GM23338 (cell line): Measurements from ENCODE around the gene MIER2. TPM values are rescaled to one million over a fixed set of nuclear protein-coding genes. Genes with fewer than 3 reads are reported as not detected.

Source experiments
- ATAC-seq: fragments of 200-7000 bp; cut with Tn5 transposase; 3 replicates; pipeline ENCODE4 v1.9.1; 2020
- DNase-seq: peaks from one replicate; pipeline ENCODE4 v3.0.0-alpha.2; 2015; ENCODE audit warnings: low spot score
- H2AFZ ChIP-seq: fragments of 200-600 bp; sonication (generic); 2 replicates; pipeline ENCODE4 v1.8.0; 2016; ENCODE audit warnings: antibody characterized with exemption, mild to moderate bottlenecking, moderate library complexity
- H3F3A ChIP-seq: fragments of 200-600 bp; sonication (generic); replicated peaks from 2 replicates; pipeline ENCODE4 v1.8.0; 2017; ENCODE audit warnings: antibody characterized with exemption, mixed run types, low read depth
- H3K27ac ChIP-seq: fragments of 200-600 bp; sonication (generic); 2 replicates; pipeline ENCODE4 v1.6.1; 2016; ENCODE audit warnings: low read depth
- H3K27me3 ChIP-seq: fragments of 200-600 bp; sonication (generic); 2 replicates; pipeline ENCODE4 v1.8.0; 2016; ENCODE audit warnings: mild to moderate bottlenecking, mixed run types, moderate library complexity; ENCODE audit not compliant: insufficient read depth
- H3K36me3 ChIP-seq: fragments of 200-600 bp; sonication (generic); 2 replicates; pipeline ENCODE4 v1.8.0; 2016; ENCODE audit warnings: mild to moderate bottlenecking; ENCODE audit not compliant: insufficient read depth
- H3K4me1 ChIP-seq: fragments of 200-600 bp; sonication (generic); 2 replicates; pipeline ENCODE4 v1.8.0; 2016; ENCODE audit warnings: mild to moderate bottlenecking, moderate library complexity; ENCODE audit not compliant: insufficient read depth
- H3K4me2 ChIP-seq: fragments of 200-600 bp; sonication (generic); 2 replicates; pipeline ENCODE4 v1.7.1; 2017; ENCODE audit warnings: mixed run types
- H3K4me3 ChIP-seq: fragments of 200-600 bp; sonication (generic); 2 replicates; pipeline ENCODE4 v1.6.1; 2016; ENCODE audit warnings: mixed run types
- H3K79me2 ChIP-seq: fragments of 200-600 bp; sonication (generic); replicated peaks from 2 replicates; pipeline ENCODE4 v1.8.0; 2017; ENCODE audit warnings: mild to moderate bottlenecking; ENCODE audit not compliant: insufficient read depth
- H3K9me2 ChIP-seq: fragments of 200-600 bp; sonication (generic); 2 replicates; pipeline ENCODE4 v1.8.0; 2017; ENCODE audit not compliant: insufficient read depth
- H4K20me1 ChIP-seq: fragments of 200-600 bp; sonication (generic); replicated peaks from 2 replicates; pipeline ENCODE4 v1.8.0; 2017; ENCODE audit warnings: mild to moderate bottlenecking; ENCODE audit not compliant: insufficient read depth
- H3K27ac Mint-ChIP-seq: 2 replicates; pipeline ENCODE4 v1.8.0; 2020; ENCODE audit warnings: inconsistent platforms, mild to moderate bottlenecking, moderate library complexity, mixed read lengths
- H3K27me3 Mint-ChIP-seq: 3 replicates; pipeline ENCODE4 v1.8.0; 2022; ENCODE audit warnings: low read depth, mild to moderate bottlenecking, moderate library complexity, mixed read lengths, inconsistent platforms; ENCODE audit not compliant: insufficient read depth, poor library complexity
- H3K36me3 Mint-ChIP-seq: 3 replicates; pipeline ENCODE4 v1.8.0; 2021; ENCODE audit warnings: low read depth, mild to moderate bottlenecking, inconsistent platforms, moderate library complexity, mixed read lengths
- H3K4me1 Mint-ChIP-seq: 3 replicates; pipeline ENCODE4 v1.8.0; 2020; ENCODE audit warnings: mild to moderate bottlenecking, inconsistent platforms, mixed read lengths
- H3K4me3 Mint-ChIP-seq: 3 replicates; pipeline ENCODE4 v1.8.0; 2021; ENCODE audit warnings: moderate library complexity, mild to moderate bottlenecking, inconsistent platforms, mixed read lengths
- H3K9me3 Mint-ChIP-seq: 3 replicates; pipeline ENCODE4 v1.8.0; 2020; ENCODE audit warnings: moderate library complexity, mild to moderate bottlenecking, inconsistent platforms, mixed read lengths
- CREB1 ChIP-seq: fragments of 250-450 bp; sonication (Bioruptor Pico); IDR thresholded peaks from 2 replicates; pipeline ENCODE4 v1.5.0; 2020; ENCODE audit warnings: low read depth, mild to moderate bottlenecking, moderate library complexity
- CTCF ChIP-seq, 2 experiments: fragments of 200-600 bp in 1 of 2; sonication (generic) in 1 of 2; conservative IDR thresholded peaks; 2 replicates each; pipeline versions ENCODE4 v1.5.1 to v1.6.1; 2016 to 2017; ENCODE audit warnings: antibody characterized with exemption in 2 of 2, low read depth in 2 of 2, mild to moderate bottlenecking in 2 of 2, moderate library complexity in 1 of 2
- ETS1 ChIP-seq: IDR thresholded peaks from 2 replicates; pipeline ENCODE4 v1.6.1; 2016; ENCODE audit warnings: antibody characterized with exemption
- EZH2 ChIP-seq: fragments of 200-600 bp; sonication (generic); IDR thresholded peaks from one replicate; pipeline ENCODE4 v1.8.0; 2017; ENCODE audit warnings: antibody characterized with exemption, mild to moderate bottlenecking, low read depth; ENCODE audit not compliant: unreplicated experiment
- EZH2phosphoT487 ChIP-seq: fragments of 200-600 bp; sonication (generic); IDR thresholded peaks from one replicate; pipeline ENCODE4 v1.8.1; 2018; ENCODE audit warnings: antibody characterized with exemption; ENCODE audit not compliant: unreplicated experiment
- JUNB ChIP-seq: IDR thresholded peaks from one replicate; pipeline ENCODE4 v1.6.1; 2016; ENCODE audit warnings: antibody characterized with exemption; ENCODE audit not compliant: unreplicated experiment
- NANOG ChIP-seq: IDR thresholded peaks from 2 replicates; pipeline ENCODE4 v1.6.1; 2016; ENCODE audit warnings: antibody characterized with exemption, borderline replicate concordance
- POLR2AphosphoS5 ChIP-seq: IDR thresholded peaks from 2 replicates; pipeline ENCODE4 v1.6.1; 2016; ENCODE audit warnings: antibody characterized with exemption, low read depth
- REST ChIP-seq: IDR thresholded peaks from one replicate; pipeline ENCODE4 v1.6.1; 2018; ENCODE audit warnings: antibody characterized with exemption; ENCODE audit not compliant: unreplicated experiment
- STAT1 ChIP-seq: IDR thresholded peaks from one replicate; pipeline ENCODE4 v1.6.1; 2016; ENCODE audit warnings: antibody characterized with exemption; ENCODE audit not compliant: unreplicated experiment
- ZNF114 ChIP-seq: fragments of 250-450 bp; sonication (Bioruptor Pico); IDR thresholded peaks from 2 replicates; pipeline ENCODE4 v1.5.0; 2020; ENCODE audit warnings: mild to moderate bottlenecking, moderate library complexity
- ZNF331 ChIP-seq: fragments of 250-450 bp; sonication (Bioruptor Pico); IDR thresholded peaks from 2 replicates; pipeline ENCODE4 v1.5.0; 2020; ENCODE audit warnings: low read depth, mild to moderate bottlenecking, moderate library complexity
- ZNF462 ChIP-seq: fragments of 250-450 bp; sonication (Bioruptor Pico); IDR thresholded peaks from 2 replicates; pipeline ENCODE4 v1.5.0; 2020; ENCODE audit warnings: mild to moderate bottlenecking, moderate library complexity
- polyA plus RNA-seq: library from polyadenylated mRNA; unstranded; fragments of >200 nt; fragmentation: Nextera tagmentation; extraction: Ambion mirVana; gene quantifications from 2 replicates; pipeline ENCODE4 v1.2.1, GENCODE V29; 2016
- total RNA-seq: library from RNA; depleted of rRNA; stranded (reverse); fragments of >200 nt; shearing (Covaris generic); gene quantifications from 2 replicates; pipeline ENCODE4 v1.2.3, GENCODE V29; 2014

MIER2 gene
- total and polyA plus RNA-seq, 2 experiments from 2014 or later = 30.2 to 37.9 TPM

DNA sequence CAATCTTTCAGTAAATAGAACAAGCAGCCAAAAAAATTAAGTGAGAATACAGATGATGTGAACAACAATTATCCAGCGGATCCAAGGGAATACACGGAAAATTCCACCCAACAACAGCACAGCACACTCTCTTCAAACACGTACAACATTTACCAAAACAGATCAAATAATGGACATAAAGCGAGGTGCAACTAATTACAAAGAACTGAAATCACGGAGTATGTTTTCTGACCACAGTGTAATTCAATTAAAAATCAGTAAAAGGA lies 26.2 kb downstream of the MIER2 start:
- H3K4me1 ChIP-seq = no peaks in the 10 kb centered on the region
- H3K9me2 ChIP-seq = no peaks in the 10 kb centered on the region
- no peak overlapping the region for H3K27ac ChIP-seq
- H2AFZ ChIP-seq = no peak overlapping the region
- H3K4me3 ChIP-seq = no peak overlapping the region
- Mint-ChIP-seq H3K27me3 (peaks cover 10% of the 10 kb centered on the region), H3K27ac (no peak overlapping the region), H3K36me3 (peaks cover 48% of the 10 kb centered on the region), H3K9me3 (peaks cover 23% of the 10 kb centered on the region), H3K4me1 (no peaks in the 10 kb centered on the region), H3K4me3 (no peak overlapping the region)
- H3K27me3 ChIP-seq = no peaks in the 10 kb centered on the region
- H3K79me2 ChIP-seq = peaks cover 75% of the 10 kb centered on the region
- H3K4me2 ChIP-seq = no peak overlapping the region
- DNase-seq (no peak), ATAC-seq (no peak)
- H4K20me1 ChIP-seq = peaks cover 17% of the 10 kb centered on the region
- no peaks in the 10 kb centered on the region for H3F3A ChIP-seq
- TF ChIP-seq POLR2AphosphoS5 = no peak
- no peak for TF ChIP-seq REST
- TF ChIP-seq EZH2phosphoT487 = no peak
- TF ChIP-seq EZH2 = no peak
- no peak for TF ChIP-seq NANOG
- no peak for TF ChIP-seq ZNF462 (CRISPR knock-in tag)
- no peak for TF ChIP-seq ZNF331 (CRISPR knock-in tag)
- no peak for TF ChIP-seq ZNF114 (CRISPR knock-in tag)
- TF ChIP-seq JUNB = no peak
- no peak for TF ChIP-seq STAT1
- no peak for TF ChIP-seq CTCF (conservative IDR thresholded peaks at IDR 0.05; ENCODE audit: low read depth in 2 of 2)
- TF ChIP-seq ETS1 = no peak
- TF ChIP-seq CREB1 = no peak
- peaks cover 6% of the 10 kb centered on the region for H3K36me3 ChIP-seq
